Measurements from ENCODE around the gene LELP1.

DNA sequence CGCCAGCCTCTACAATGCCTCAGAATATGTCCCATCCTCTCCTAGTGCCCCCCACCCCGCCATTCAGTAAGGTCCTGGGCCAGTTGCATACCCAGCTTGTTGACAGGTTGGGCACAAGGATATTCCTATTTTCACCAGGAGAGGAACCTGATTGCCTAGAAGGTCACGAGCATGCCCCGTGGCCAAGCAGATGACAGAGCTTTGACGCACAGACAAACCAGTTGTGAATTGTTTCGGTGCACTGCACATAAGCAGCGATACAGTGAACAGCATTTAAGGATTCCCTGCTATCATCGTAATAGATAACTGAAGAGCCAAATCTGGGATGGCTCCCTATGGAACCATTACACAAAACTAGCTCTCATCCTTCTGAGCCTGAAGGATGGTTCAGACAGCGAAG lies 3.4 kb downstream of the LELP1 start:
- TF ChIP-seq, protein P1, sequence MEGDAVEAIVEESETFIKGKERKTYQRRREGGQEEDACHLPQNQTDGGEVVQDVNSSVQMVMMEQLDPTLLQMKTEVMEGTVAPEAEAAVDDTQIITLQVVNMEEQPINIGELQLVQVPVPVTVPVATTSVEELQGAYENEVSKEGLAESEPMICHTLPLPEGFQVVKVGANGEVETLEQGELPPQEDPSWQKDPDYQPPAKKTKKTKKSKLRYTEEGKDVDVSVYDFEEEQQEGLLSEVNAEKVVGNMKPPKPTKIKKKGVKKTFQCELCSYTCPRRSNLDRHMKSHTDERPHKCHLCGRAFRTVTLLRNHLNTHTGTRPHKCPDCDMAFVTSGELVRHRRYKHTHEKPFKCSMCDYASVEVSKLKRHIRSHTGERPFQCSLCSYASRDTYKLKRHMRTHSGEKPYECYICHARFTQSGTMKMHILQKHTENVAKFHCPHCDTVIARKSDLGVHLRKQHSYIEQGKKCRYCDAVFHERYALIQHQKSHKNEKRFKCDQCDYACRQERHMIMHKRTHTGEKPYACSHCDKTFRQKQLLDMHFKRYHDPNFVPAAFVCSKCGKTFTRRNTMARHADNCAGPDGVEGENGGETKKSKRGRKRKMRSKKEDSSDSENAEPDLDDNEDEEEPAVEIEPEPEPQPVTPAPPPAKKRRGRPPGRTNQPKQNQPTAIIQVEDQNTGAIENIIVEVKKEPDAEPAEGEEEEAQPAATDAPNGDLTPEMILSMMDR (IDR thresholded peaks at IDR 0.05), result no peak
- no peak for TF ChIP-seq POLR2A (IDR thresholded peaks at IDR 0.05)

Measured in uterus (tissue), 2 donors.